Measurements from ENCODE around the gene ATP1B1.

The ATP1B1 gene

DNA sequence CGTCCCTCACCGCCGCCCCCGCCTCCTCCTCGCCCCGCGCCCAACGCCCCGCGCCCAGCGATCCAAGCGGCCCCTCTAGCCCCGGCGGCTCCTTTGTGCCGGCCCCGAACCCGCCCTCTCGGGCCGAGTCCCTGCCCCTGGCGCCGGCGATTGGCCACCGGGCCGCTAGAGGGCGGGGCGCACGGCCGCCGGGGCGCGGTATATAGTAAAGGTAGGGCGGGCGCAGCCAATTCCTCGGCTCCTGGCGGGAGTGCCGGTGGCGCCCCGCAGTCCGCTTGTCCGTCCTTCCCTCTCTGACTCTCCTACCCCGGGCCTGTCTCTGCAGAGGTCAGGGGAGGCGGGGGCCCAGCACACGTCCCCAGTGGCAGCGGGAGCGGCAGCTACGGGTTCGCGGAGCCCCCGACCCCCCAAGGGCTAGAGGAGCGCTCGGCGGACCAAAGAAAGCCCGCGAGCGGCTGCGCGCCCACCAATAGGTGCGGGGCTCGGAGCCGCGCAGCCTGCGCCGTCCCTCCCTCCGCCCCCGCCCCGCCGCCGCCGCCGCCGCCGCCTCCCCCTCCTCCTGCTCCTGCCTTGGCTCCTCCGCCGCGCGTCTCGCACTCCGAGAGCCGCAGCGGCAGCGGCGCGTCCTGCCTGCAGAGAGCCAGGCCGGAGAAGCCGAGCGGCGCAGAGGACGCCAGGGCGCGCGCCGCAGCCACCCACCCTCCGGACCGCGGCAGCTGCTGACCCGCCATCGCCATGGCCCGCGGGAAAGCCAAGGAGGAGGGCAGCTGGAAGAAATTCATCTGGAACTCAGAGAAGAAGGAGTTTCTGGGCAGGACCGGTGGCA is at the start of gene ATP1B1:
TSS of gene ATP1B1 (plus strand) at position 596 of the 826 bp plus-strand sequence. CDS start at position 736, 140 bp downstream.
- peak; percentile 97 to 99 (median 98) for DNase-seq

- no peak for DNase-seq
These were observed 47.1 kb upstream of the ATP1B1 start for GRCh38 chr1:169059421-169059820.

- DNase-seq: no peak
These were observed 46.3 kb upstream of the ATP1B1 start for GRCh38 chr1:169060043-169060722.

GRCh38 chr1:169060919-169061639 is 45.4 kb upstream of the ATP1B1 start:
- DNase-seq: no peak

DNA sequence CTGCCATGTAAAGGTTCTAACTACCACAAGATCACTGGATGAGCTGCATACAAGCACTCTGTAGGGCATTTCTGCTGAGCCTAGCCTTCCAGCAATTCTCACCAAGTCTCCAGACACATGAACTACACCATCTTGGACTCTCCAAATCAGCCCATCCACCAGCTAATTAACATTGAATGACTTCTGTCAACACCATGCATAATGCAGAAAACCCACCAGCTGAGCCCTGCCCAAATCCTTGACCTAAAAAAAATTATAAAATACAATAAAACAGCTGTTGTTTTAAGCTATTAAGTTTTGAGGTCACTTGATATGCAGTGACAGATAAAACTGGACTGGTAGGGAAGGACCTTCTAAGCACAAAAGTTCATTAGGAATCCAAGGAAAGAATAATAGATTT is 44.3 kb upstream of the ATP1B1 start:
- no peak for DNase-seq

- no peak for DNase-seq
These were observed 42.4 kb upstream of the ATP1B1 start for GRCh38 chr1:169064103-169064502.

DNA sequence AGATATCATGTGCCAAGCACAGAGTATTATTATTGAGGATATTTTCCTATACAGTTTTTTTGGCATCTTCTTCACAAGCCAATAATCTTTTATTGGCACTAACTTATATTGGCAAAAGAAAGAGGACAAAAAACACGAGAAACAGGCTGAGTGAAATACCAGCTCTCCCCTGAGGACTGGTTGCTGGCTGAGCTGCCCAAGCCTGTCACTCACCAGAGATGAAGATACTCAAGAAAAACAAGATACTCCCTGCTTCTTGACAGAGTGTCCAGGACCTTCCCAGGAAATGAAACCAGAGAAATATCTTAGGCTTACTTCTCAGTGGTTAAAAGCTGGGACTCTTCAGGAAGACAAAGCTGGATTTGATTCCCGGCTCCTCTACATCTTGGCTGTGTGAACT is 35.9 kb upstream of the ATP1B1 start:
- no peak for DNase-seq

- no peak for DNase-seq
These were observed 35.5 kb upstream of the ATP1B1 start for GRCh38 chr1:169070958-169071357.

DNA sequence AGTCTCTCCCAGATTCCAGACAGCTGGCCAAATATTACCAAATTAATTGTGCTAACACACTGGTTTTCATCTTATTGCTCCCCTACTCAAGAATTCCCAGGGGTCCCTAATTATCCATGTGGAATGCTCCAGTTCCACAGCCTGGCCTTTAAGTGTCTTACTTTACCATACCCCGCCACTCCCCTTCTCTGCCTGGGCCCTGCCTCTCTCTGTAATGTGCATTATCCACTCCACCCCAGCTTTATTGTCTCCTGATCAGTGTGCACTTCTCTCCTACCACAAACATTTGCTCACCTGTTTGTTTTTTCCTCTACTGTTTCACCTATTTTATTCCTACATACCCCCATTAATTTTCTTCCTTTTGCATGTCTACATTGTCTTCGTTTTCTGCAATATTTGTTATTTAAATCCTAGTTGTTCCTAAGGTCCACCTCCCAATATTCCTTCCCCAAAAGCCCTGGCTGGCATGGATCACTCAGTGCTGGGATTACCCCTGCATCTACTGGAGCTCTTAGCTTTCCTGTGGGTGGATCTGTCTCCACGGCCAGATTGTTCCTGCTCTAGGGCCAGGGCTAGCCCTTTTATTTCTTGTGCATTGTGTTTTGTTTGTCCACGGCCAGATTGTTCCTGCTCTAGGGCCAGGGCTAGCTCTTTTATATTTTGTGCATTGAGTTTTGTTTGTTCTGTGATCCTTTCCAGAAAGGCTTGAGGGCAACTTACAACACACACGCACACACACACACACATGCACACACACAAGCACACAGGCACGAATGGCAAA is 33.4 kb upstream of the ATP1B1 start:
- peak; percentile 35 to 84 (median 53) for DNase-seq

DNA sequence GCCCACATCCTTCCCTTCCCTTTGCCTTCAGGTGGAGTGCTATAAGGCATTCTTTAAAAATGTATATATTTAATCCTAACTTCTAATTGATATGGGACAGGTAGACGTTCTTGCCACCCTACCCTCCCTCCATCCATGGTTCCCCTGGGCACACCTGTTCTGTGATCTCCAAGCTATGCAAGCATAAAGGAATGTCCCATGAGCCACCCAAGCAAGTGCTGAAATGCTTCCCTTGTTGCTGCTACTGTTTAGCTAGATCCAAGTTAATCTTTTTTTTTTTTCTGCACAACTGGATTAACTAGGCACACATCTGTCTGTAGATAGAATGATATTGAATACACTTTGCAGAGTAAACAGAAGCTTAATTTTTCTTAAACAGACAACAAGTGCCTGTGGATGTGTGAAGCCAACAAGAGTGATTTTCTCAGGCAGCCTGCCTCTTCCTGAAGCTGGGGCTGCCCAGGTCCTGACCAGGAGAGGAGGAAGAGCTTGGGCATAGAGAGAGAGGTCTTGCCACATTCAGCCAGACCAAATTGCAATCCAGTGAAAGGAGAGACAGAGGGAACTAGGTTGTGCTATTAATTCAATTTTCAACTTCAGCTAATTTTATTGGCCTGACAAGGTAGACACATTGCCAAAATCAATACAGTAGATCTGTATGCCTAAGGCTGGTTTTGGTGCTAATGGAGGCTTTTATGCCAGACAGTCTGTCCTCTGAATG is 28.2 kb upstream of the ATP1B1 start:
- DNase-seq: no peak

DNA sequence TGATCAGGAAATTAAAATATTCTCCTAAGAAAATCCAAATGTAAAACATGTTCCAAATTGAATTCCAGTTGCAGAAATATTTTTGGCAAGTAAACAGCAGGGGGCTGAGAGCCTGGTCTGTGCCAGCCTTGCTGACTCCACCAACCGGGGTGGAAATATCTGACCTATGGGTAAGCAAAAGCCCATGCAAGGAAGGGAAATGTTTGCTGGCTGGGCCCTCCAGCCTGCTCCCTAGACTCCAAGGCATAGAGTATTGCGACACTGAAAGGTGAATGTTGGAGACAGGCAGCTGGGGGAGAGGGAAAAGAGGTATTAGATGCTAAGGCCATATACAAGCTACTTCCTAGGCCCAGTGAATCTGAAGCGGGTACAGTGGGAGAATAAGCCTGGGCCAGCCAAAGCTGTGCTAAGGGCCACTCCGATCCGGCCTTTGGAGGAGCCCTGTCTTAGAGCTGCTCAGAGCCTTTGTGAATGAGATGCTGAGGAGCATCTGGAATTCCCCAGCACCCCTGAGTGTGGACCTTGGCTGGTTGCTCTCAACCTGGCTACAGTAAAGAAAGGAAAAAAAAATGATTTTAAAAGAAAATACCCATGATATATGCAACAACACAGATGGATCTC is 24.9 kb upstream of the ATP1B1 start:
- DNase-seq: no peak

GRCh38 chr1:169085911-169086310 is 20.6 kb upstream of the ATP1B1 start:
- DNase-seq: no peak

DNA sequence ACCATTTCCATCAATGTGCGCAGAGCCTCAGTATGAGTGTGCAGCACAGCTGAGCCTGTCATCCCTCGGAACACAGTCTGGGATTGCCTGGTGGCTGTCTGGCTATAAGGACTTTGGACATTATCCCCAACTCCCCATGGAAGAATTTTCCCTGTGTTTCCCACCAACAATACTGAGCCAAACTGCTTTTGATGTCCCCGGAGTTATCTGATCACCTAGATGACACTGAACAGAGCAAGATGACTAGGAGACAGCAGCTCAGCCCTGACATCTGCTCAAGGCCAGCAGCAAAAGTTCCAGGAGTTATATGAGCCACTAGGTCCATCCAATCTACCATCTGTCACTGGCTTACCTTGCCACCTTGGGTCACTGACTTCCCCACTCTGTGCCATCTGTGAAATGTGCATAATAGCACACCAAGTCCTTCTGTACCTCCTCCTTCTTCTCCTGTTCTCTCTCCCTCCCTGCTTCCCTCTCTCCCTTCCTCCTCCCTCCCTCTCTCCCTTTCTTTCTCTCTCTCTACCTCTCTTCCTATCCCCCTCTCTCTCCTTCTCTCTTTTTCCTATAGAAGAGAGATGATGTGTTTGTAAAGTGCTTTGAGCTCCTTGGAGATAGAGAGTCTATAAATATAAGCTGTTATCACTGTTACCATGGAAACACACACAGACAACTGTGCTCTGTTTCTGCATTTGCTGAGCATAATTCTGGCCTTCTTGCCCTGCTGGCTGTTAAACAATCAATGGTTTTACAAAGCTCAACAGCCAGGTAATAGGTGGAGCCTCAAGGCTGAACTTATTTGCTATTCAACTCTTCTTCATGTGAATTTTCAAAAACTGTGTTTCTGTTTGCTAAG is 19.7 kb upstream of the ATP1B1 start:
- DNase-seq: peak in 2 of 3 experiments; percentile 29 to 63

- DNase-seq: no peak
These were observed 18.6 kb upstream of the ATP1B1 start for GRCh38 chr1:169087876-169088275.

DNA sequence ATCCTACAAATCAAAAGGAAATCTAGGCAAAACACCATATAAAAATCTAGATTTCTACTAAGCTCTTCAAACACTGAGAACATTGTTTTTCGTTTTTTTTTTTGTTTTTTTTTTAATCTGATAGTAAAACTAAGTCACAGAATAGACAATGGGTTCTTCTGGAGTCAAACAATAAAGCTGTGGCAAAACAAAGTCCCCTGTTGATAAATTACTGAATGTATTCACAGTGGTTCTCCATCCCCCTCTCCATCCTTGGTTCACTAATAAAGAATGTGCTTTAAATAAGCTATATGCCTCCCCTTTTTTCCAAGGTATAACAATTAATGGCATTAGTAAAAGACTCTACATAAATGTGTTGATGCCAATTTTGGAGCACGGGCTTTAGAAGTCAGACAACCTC is 16.7 kb upstream of the ATP1B1 start:
- DNase-seq: no peak

- no peak for DNase-seq
These were observed 16.1 kb upstream of the ATP1B1 start for GRCh38 chr1:169090308-169090899.

- DNase-seq: no peak
These were observed 15.6 kb upstream of the ATP1B1 start for GRCh38 chr1:169090900-169091311.

GRCh38 chr1:169091480-169091941 is 15.0 kb upstream of the ATP1B1 start:
- DNase-seq: no peak

DNA sequence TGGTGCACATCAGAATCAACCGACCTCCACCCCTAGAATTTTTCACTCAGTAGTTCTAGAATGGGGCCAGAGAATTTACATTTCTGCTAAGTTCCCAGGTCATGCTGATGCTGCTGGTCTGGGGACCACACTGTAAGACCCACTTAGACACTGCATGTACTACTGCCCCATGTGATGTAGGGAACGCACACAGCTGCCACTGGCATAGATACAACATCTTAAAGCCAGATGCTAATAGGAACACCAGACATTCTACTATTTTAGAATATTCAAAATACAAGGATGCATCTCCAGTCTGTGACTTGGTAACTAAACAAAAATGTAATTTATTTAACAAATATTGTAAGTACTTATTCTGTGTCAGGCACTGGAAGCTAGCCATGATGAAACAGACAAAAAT is 14.1 kb upstream of the ATP1B1 start:
- DNase-seq: no peak

All from NCI-H1417 (cell line).